ENCODE data around the gene NAV2. TPM values are rescaled to one million over a fixed set of nuclear protein-coding genes. Genes with fewer than 3 reads are reported as not detected.

NAV2 gene
- total RNA-seq, 1 experiment from 2014 or later: 46.3 TPM

DNA sequence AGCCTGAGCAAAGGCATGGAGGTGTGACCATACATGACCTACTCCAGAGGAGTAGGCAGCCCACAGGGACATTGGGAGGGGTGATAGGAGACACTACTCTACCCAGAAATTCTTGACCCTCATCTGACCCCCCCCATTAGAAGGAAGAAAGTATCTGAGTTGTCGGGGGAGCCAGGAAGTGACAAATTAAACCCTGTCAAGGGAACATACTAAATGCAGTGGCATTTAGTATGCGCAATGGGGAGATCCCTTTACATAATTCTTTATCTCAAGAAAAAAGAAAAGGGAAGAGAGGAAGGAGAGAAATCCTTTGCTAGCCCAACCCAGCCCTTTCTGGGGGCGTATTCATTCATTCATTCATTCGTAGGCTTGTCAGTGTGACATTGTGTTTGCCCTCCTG lies 58.8 kb downstream of the NAV2 start:
- no peak overlapping the region; a peak in 2 of 5 replicates for H3K4me3 Mint-ChIP-seq
- Histone ChIP-seq H3K23me2 (ENCODE audit: insufficient read length, low read depth, low read length, poor library complexity, severe bottlenecking) (peaks cover 3% of the 10 kb centered on the region), H2BK15ac (ENCODE audit: low read depth, low read length) (no peak overlapping the region), H3K9ac (ENCODE audit: extremely low read depth, insufficient read length, low read length) (no peak overlapping the region), H3K4ac (ENCODE audit: low read depth, low read length) (no peak overlapping the region), H2BK20ac (ENCODE audit: low read depth, low read length, poor library complexity, severe bottlenecking) (no peak overlapping the region), H3K18ac (ENCODE audit: insufficient read length, low read depth, low read length) (no peak overlapping the region), H2BK120ac (ENCODE audit: low read depth, low read length, poor library complexity, severe bottlenecking) (no peak overlapping the region), H3K23ac (ENCODE audit: insufficient read length, low read depth, low read length) (no peak overlapping the region), H2BK5ac (ENCODE audit: insufficient read length, low read length) (no peak overlapping the region), H4K8ac (replicated peaks; ENCODE audit: insufficient read length, low read depth, low read length) (no peak overlapping the region), H3K79me1 (ENCODE audit: insufficient read depth, low read depth, low read length, poor library complexity, severe bottlenecking) (no peaks in the 10 kb centered on the region), H4K91ac (ENCODE audit: insufficient read length, low read depth, low read length) (no peak overlapping the region), H3K27ac (ENCODE audit: insufficient read length, low read depth, low read length) (no peak overlapping the region), H4K20me1 (ENCODE audit: control insufficient read depth, insufficient read depth, insufficient read length) (no peaks in the 10 kb centered on the region), H3K9me3 (ENCODE audit: control insufficient read depth, low read depth, low read length) (no peaks in the 10 kb centered on the region), H2AFZ (ENCODE audit: low read length) (no peak overlapping the region), H3K79me2 (ENCODE audit: insufficient read depth, low read length) (no peaks in the 10 kb centered on the region), H3K56ac (ENCODE audit: insufficient read length, low read depth, low read length) (no peak overlapping the region), H3K14ac (ENCODE audit: insufficient read depth, low read length) (no peak overlapping the region), H3K4me1 (ENCODE audit: insufficient read depth, low read length) (peaks cover 26% of the 10 kb centered on the region), H3K27me3 (ENCODE audit: insufficient read depth, low read length) (no peaks in the 10 kb centered on the region), H3K4me2 (ENCODE audit: insufficient read depth, insufficient read length, low read length) (peak overlapping the region; percentile 11), H4K5ac (ENCODE audit: insufficient read length, low read depth, low read length) (no peak overlapping the region), H2BK12ac (ENCODE audit: insufficient read length, low read depth, low read length) (no peak overlapping the region), H2AK5ac (ENCODE audit: insufficient read length, low read length) (no peak overlapping the region), H3T11ph (ENCODE audit: low read length) (no peak overlapping the region)
- peaks cover 0 to 5% of the 10 kb centered on the region in 2 experiments; a peak in 1 of 5 replicates for H3K9me3 Mint-ChIP-seq
- no CpG with 5 or more reads among the region's 4 CpGs for WGBS (ENCODE audit: extremely low coverage, insufficient read length, low lambda C conversion rate)
- H3K4me1 Mint-ChIP-seq: peaks cover 61 to 65% of the 10 kb centered on the region in 2 experiments
- H3K27me3 Mint-ChIP-seq (ENCODE audit: low read depth): peaks cover 16% of the 10 kb centered on the region
- DNase-seq: no peak
- TF ChIP-seq CTCF (conservative IDR thresholded peaks at IDR 0.05): no peak
- peak overlapping the region; percentile 82 to 94 (median 92) for H3K27ac Mint-ChIP-seq
- H3K36me3 Mint-ChIP-seq (ENCODE audit: insufficient read depth in 1 of 3, low read depth in 3 of 3): peaks cover 4 to 5% (median 5%) of the 10 kb centered on the region in 3 experiments; a peak in 5 of 7 replicates
